VCaP (cell line): ENCODE results near the gene PRSS3.
A peak's percentile ranks its signal among the peaks of the same experiment; 100 is the strongest.
"Not testable (repeated sequence)": the region's sequence is repeated elsewhere in the genome, so short reads cannot be mapped to it uniquely, and the experiment has no call there.

ENCODE experiments used
- H3K27ac ChIP-seq: fragments of 450-650 bp; 2 replicates; pipeline ENCODE4 v1.5.1; 2017
- CTCF ChIP-seq: fragments of 450-650 bp; conservative IDR thresholded peaks from 2 replicates; pipeline ENCODE4 v1.5.1; 2017; ENCODE audit warnings: mild to moderate bottlenecking, moderate library complexity

PRSS3 gene

GRCh38 chr9:33797837-33798236 is 2.5 kb downstream of the PRSS3 start:
- no peak overlapping the region for H3K27ac ChIP-seq
- no peak for TF ChIP-seq CTCF

- no peak for TF ChIP-seq CTCF
These were observed 3.2 kb downstream of the PRSS3 start for GRCh38 chr9:33798545-33798944.

GRCh38 chr9:33799928-33800704 is 4.8 kb downstream of the PRSS3 start:
- no peak for TF ChIP-seq CTCF
- H3K27ac ChIP-seq, result no peak overlapping the region

More at GRCh38 chr9:33798545-33798944, 3.2 kb downstream of the PRSS3 start:
- no peak overlapping the region for H3K27ac ChIP-seq

GRCh38 chr9:33800886-33801285 is 5.5 kb downstream of the PRSS3 start:
- TF ChIP-seq CTCF, result no peak
- no peak overlapping the region for H3K27ac ChIP-seq

GRCh38 chr9:33801943-33802500 is 6.7 kb downstream of the PRSS3 start:
- H3K27ac ChIP-seq, result not testable (repeated sequence)

- H3K27ac ChIP-seq, result not testable (repeated sequence)
These were observed 8.8 kb downstream of the PRSS3 start for GRCh38 chr9:33804196-33804595.

- H3K27ac ChIP-seq, result peak overlapping the region; percentile 61
These were observed 11.8 kb downstream of the PRSS3 start for GRCh38 chr9:33807156-33807555.

- H3K27ac ChIP-seq, result not testable (repeated sequence)
These were observed 13.6 kb downstream of the PRSS3 start for GRCh38 chr9:33808979-33809322.

GRCh38 chr9:33809506-33809905 is 14.1 kb downstream of the PRSS3 start:
- no peak overlapping the region for H3K27ac ChIP-seq
- TF ChIP-seq CTCF, result no peak
